ENCODE results near the gene ASNSD1.
"Not testable (repeated sequence)": the region's sequence is repeated elsewhere in the genome, so short reads cannot be mapped to it uniquely, and the experiment has no call there.

The ASNSD1 gene

GRCh38 chr2:189696223-189696622, 35.0 kb downstream of the ASNSD1 start:
- DNase-seq = no peak

- DNase-seq = peak; percentile 96
Observed at GRCh38 chr2:189698020-189698887, 37.0 kb downstream of the ASNSD1 start.

- DNase-seq = no peak
Observed at GRCh38 chr2:189700681-189701080, 39.4 kb downstream of the ASNSD1 start.

GRCh38 chr2:189702071-189702470, 40.8 kb downstream of the ASNSD1 start:
- DNase-seq = no peak

- no peak for DNase-seq
Observed at GRCh38 chr2:189709501-189710221, 48.4 kb downstream of the ASNSD1 start.

GRCh38 chr2:189717593-189717992, 56.3 kb downstream of the ASNSD1 start:
- DNase-seq = not testable (repeated sequence)

GRCh38 chr2:189719571-189719970, 58.3 kb downstream of the ASNSD1 start:
- no peak for DNase-seq
